HepG2 (cell line): Measurements from ENCODE around the gene ELF2. TPM values are rescaled to one million over a fixed set of nuclear protein-coding genes. Genes with fewer than 3 reads are reported as not detected.

Experiments
- EEA1 ChIP-seq: sonication (generic); formaldehyde crosslinking; IDR thresholded peaks from 2 replicates; pipeline ENCODE4 v1.5.1; 2020; ENCODE audit warnings: mild to moderate bottlenecking, missing genetic modification reagents, borderline replicate concordance
- ELF4 ChIP-seq: sonication (generic); formaldehyde crosslinking; IDR thresholded peaks from 2 replicates; pipeline ENCODE4 v1.5.0; 2020; ENCODE audit warnings: missing genetic modification reagents, mild to moderate bottlenecking, moderate library complexity, borderline replicate concordance
- FLYWCH1 ChIP-seq: sonication (generic); formaldehyde crosslinking; IDR thresholded peaks from 2 replicates; pipeline ENCODE4 v1.8.1; 2023; ENCODE audit warnings: mild to moderate bottlenecking, missing genetic modification reagents
- JUND ChIP-seq: sonication (generic); formaldehyde crosslinking; IDR thresholded peaks from 2 replicates; pipeline ENCODE4 v1.8.0; 2022; ENCODE audit warnings: mild to moderate bottlenecking, missing genetic modification reagents
- KDM2A ChIP-seq: sonication (generic); formaldehyde crosslinking; IDR thresholded peaks from 2 replicates; pipeline ENCODE4 v1.4.0; 2020; ENCODE audit warnings: low read depth, missing genetic modification reagents, borderline replicate concordance
- MTA3 ChIP-seq: sonication (generic); formaldehyde crosslinking; IDR thresholded peaks from 2 replicates; pipeline ENCODE4 v1.4.0; 2020; ENCODE audit warnings: missing genetic modification reagents
- NBN ChIP-seq: fragments of 450-650 bp; conservative IDR thresholded peaks from 2 replicates; pipeline ENCODE4 v1.6.1; 2017
- RBM22 ChIP-seq: fragments of 200-400 bp; formaldehyde crosslinking; optimal IDR thresholded peaks from 2 replicates; pipeline ENCODE3; 2017; ENCODE audit warnings: mild to moderate bottlenecking, low read length, moderate library complexity
- RFX3 ChIP-seq: IDR thresholded peaks from 2 replicates; pipeline ENCODE4 v1.6.1; 2016; ENCODE audit warnings: missing biosample characterization, missing genetic modification reagents
- SATB2 ChIP-seq: sonication (generic); formaldehyde crosslinking; IDR thresholded peaks from 2 replicates; pipeline ENCODE4 v1.5.0; 2020; ENCODE audit warnings: missing genetic modification reagents
- TEAD3 ChIP-seq: optimal IDR thresholded peaks from 2 replicates; pipeline ENCODE3; 2016; ENCODE audit warnings: borderline replicate concordance
- ZNF138 ChIP-seq: sonication (generic); formaldehyde crosslinking; IDR thresholded peaks from 2 replicates; pipeline ENCODE4 v1.5.0; 2020; ENCODE audit warnings: mild to moderate bottlenecking, low read depth, missing genetic modification reagents
- ZNF224 ChIP-seq: sonication (generic); formaldehyde crosslinking; IDR thresholded peaks from 2 replicates; pipeline ENCODE4 v1.5.0; 2020; ENCODE audit warnings: mild to moderate bottlenecking, missing genetic modification reagents
- ZNF83 ChIP-seq: sonication (generic); formaldehyde crosslinking; IDR thresholded peaks from 2 replicates; pipeline ENCODE4 v1.4.0; 2020; ENCODE audit warnings: missing genetic modification reagents, mild to moderate bottlenecking, borderline replicate concordance
- ZNF841 ChIP-seq: sonication (generic); formaldehyde crosslinking; IDR thresholded peaks from 2 replicates; pipeline ENCODE4 v1.8.1; 2023; ENCODE audit warnings: missing genetic modification reagents, borderline replicate concordance
- ZNF879 ChIP-seq: sonication (generic); formaldehyde crosslinking; IDR thresholded peaks from 2 replicates; pipeline ENCODE4 v1.8.1; 2023; ENCODE audit warnings: missing genetic modification reagents
- ZNF891 ChIP-seq: sonication (generic); formaldehyde crosslinking; IDR thresholded peaks from 2 replicates; pipeline ENCODE4 v1.5.0; 2020; ENCODE audit warnings: mild to moderate bottlenecking, missing genetic modification reagents
- polyA plus RNA-seq, 8 experiments: library from polyadenylated mRNA; depleted of rRNA in 3 of 8; stranded (reverse) in 7 of 8; unstranded in 1 of 8; fragments of >200 nt; fragmentation: Illumina TruSeq in 4 of 8; extraction: Trizol in 4 of 8; gene quantifications; 2 replicates each; pipeline versions ENCODE4 v1.2.1 to v1.2.3, GENCODE V29; 2011 to 2016; ENCODE audit warnings: low read depth in 4 of 8, missing spikeins in 1 of 8, mixed read lengths in 1 of 8; ENCODE audit not compliant: insufficient read depth in 1 of 8
- total RNA-seq, 5 experiments: library from RNA; depleted of rRNA; stranded (reverse); fragments of >200 nt; fragmentation: Illumina TruSeq; extraction: Trizol; gene quantifications; 2 replicates each; pipeline ENCODE4 v1.2.3, GENCODE V29; 2016; ENCODE audit warnings: low read depth in 1 of 5
- TF ChIP-seq, protein P1 (sequence below): conservative IDR thresholded peaks from 2 replicates; pipeline ENCODE4 v1.6.1; 2018; ENCODE audit warnings: missing genetic modification reagents
- TF ChIP-seq, protein P2 (sequence below): sonication (generic); formaldehyde crosslinking; IDR thresholded peaks from 2 replicates; pipeline ENCODE4; 2020; ENCODE audit warnings: missing genetic modification reagents, mild to moderate bottlenecking, borderline replicate concordance
- TF ChIP-seq, protein P3 (sequence below): sonication (generic); formaldehyde crosslinking; conservative IDR thresholded peaks from 2 replicates; pipeline ENCODE4 v1.8.1; 2023; ENCODE audit warnings: missing genetic modification reagents
- TF ChIP-seq, protein P4 (sequence below): sonication (generic); formaldehyde crosslinking; IDR thresholded peaks from 2 replicates; pipeline ENCODE4 v1.4.0; 2020; ENCODE audit warnings: missing genetic modification reagents
- TF ChIP-seq, protein P5 (sequence below): sonication (generic); formaldehyde crosslinking; IDR thresholded peaks from 2 replicates; pipeline ENCODE4 v1.5.1; 2020; ENCODE audit warnings: missing genetic modification reagents, mild to moderate bottlenecking, borderline replicate concordance

The ELF2 gene
- total and polyA plus RNA-seq, 2 of the 13 experiments (the other 11 are each of a cell fraction or from before 2014, with no cell fraction given): 28.6 to 35.4 TPM

DNA sequence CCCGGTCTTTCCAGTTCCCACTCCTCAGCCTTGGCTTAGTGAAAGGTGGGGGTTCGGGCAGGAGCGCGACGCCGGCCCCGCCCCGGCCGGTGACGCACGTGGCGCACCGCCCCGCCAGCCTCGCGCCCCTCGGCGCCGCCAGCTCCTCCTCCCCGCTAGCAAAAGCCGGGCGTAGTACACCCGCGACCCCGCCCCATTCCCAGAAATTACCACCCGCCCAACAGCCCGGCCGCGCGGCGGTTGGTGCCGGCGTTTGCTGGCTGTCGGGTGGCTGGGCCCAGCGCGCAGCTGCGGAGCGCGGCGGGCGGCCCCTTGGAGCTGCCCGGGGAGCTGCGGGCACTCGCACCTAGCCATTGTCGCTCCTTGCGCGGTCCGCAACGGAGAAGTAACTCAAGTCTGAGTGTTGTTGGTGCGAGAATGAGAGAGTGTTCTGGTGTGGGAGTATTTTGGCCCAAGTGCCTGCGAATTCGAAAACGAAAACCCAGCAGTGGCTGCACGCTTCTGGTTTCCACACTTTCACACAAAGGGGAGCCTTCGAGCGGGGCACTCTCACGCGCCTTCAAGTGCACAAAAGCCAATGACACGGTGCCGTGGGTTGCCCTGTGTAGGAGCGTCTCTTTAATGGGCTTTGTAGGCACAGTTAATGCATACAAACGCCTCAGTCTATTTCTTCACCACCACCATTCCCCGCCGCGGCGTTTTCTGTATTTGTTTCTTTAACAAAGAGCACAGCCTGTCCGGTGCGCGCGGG, 1.0 kb upstream of the ELF2 start (continued):
- TF ChIP-seq, protein P1, sequence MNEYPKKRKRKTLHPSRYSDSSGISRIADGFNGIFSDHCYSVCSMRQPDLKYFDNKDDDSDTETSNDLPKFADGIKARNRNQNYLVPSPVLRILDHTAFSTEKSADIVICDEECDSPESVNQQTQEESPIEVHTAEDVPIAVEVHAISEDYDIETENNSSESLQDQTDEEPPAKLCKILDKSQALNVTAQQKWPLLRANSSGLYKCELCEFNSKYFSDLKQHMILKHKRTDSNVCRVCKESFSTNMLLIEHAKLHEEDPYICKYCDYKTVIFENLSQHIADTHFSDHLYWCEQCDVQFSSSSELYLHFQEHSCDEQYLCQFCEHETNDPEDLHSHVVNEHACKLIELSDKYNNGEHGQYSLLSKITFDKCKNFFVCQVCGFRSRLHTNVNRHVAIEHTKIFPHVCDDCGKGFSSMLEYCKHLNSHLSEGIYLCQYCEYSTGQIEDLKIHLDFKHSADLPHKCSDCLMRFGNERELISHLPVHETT (CRISPR knock-in tag): no peak
- TF ChIP-seq KDM2A (CRISPR knock-in tag): no peak; the same call in 1 of the 2 replicates
- TF ChIP-seq, protein P2, sequence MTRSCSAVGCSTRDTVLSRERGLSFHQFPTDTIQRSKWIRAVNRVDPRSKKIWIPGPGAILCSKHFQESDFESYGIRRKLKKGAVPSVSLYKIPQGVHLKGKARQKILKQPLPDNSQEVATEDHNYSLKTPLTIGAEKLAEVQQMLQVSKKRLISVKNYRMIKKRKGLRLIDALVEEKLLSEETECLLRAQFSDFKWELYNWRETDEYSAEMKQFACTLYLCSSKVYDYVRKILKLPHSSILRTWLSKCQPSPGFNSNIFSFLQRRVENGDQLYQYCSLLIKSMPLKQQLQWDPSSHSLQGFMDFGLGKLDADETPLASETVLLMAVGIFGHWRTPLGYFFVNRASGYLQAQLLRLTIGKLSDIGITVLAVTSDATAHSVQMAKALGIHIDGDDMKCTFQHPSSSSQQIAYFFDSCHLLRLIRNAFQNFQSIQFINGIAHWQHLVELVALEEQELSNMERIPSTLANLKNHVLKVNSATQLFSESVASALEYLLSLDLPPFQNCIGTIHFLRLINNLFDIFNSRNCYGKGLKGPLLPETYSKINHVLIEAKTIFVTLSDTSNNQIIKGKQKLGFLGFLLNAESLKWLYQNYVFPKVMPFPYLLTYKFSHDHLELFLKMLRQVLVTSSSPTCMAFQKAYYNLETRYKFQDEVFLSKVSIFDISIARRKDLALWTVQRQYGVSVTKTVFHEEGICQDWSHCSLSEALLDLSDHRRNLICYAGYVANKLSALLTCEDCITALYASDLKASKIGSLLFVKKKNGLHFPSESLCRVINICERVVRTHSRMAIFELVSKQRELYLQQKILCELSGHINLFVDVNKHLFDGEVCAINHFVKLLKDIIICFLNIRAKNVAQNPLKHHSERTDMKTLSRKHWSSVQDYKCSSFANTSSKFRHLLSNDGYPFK (CRISPR knock-in tag): no peak
- TF ChIP-seq EEA1 (CRISPR knock-in tag): no peak
- no peak for TF ChIP-seq RBM22
- TF ChIP-seq ZNF83 (CRISPR knock-in tag): no peak
- TF ChIP-seq ZNF138 (CRISPR knock-in tag): 0 out of 2 replicates have a peak, but pooled peaks have one; percentile 50
- TF ChIP-seq ZNF224 (CRISPR knock-in tag): no peak
- TF ChIP-seq SATB2: no peak
- TF ChIP-seq ZNF841: no peak
- TF ChIP-seq NBN: no peak
- TF ChIP-seq ELF4 (CRISPR knock-in tag): no peak
- TF ChIP-seq, protein P3, sequence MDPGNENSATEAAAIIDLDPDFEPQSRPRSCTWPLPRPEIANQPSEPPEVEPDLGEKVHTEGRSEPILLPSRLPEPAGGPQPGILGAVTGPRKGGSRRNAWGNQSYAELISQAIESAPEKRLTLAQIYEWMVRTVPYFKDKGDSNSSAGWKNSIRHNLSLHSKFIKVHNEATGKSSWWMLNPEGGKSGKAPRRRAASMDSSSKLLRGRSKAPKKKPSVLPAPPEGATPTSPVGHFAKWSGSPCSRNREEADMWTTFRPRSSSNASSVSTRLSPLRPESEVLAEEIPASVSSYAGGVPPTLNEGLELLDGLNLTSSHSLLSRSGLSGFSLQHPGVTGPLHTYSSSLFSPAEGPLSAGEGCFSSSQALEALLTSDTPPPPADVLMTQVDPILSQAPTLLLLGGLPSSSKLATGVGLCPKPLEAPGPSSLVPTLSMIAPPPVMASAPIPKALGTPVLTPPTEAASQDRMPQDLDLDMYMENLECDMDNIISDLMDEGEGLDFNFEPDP: no peak
- TF ChIP-seq RFX3 (CRISPR knock-in tag): no peak
- TF ChIP-seq, protein P4, sequence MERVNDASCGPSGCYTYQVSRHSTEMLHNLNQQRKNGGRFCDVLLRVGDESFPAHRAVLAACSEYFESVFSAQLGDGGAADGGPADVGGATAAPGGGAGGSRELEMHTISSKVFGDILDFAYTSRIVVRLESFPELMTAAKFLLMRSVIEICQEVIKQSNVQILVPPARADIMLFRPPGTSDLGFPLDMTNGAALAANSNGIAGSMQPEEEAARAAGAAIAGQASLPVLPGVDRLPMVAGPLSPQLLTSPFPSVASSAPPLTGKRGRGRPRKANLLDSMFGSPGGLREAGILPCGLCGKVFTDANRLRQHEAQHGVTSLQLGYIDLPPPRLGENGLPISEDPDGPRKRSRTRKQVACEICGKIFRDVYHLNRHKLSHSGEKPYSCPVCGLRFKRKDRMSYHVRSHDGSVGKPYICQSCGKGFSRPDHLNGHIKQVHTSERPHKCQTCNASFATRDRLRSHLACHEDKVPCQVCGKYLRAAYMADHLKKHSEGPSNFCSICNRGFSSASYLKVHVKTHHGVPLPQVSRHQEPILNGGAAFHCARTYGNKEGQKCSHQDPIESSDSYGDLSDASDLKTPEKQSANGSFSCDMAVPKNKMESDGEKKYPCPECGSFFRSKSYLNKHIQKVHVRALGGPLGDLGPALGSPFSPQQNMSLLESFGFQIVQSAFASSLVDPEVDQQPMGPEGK: peak; percentile 69
- TF ChIP-seq ZNF879: peak; percentile 81; the same call in 1 of the 2 replicates
- TF ChIP-seq JUND (CRISPR knock-in tag): peak; percentile 22; the same call in 1 of the 2 replicates
- no peak for TF ChIP-seq MTA3 (CRISPR knock-in tag)
- no peak for TF ChIP-seq FLYWCH1 (CRISPR knock-in tag)
- TF ChIP-seq, protein P5, sequence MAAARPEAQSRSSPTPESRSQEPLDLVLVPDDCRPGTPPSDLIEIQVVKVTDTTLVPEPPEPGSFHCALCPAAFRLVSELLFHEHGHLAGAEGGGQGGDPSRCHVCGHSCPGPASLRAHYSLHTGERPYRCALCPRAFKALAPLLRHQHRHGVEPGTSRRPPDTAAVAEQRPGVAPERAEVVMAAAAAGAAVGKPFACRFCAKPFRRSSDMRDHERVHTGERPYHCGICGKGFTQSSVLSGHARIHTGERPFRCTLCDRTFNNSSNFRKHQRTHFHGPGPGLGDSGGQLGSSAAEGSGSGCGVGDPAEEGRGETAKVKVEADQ (CRISPR knock-in tag): no peak
- peak; percentile 86; the same call in 1 of the 2 replicates for TF ChIP-seq ZNF891 (CRISPR knock-in tag)
- no peak for TF ChIP-seq TEAD3 (CRISPR knock-in tag)
